Measurements from ENCODE around the gene PGAM2.

DNA sequence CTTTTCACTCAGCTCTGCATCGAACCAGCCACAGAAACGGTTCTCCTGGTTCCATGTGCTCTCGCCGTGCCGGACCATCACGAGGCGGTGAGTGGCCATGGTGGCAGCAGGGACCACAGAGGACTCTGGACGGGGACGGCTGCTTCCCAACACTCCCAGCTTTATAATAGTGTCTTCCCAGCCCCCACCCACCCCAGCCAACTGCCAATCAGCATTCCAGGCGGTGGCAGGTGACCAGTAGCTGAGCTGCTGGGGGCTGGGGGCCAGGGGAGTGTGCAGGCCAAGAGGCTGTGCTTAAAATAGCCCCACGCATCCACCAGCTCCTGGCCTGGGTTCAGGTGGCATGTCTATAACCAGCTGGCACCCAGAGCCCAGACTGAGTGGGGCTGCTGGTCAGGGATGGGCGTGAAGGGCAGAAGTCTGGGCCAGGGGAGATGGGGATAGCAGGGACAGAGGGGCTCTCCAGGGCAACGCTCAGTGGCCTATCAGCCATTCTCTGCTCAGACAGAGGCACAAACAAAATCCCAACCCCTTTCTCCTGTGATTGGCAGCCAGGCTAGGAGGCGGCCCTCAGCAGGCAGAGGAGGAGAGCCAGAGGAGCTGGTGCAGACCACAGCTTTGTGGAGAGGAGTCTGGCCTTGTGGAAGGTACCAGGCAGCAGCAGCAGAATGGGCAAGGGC, at the start of gene PGAM2:
- TF ChIP-seq, protein P1, sequence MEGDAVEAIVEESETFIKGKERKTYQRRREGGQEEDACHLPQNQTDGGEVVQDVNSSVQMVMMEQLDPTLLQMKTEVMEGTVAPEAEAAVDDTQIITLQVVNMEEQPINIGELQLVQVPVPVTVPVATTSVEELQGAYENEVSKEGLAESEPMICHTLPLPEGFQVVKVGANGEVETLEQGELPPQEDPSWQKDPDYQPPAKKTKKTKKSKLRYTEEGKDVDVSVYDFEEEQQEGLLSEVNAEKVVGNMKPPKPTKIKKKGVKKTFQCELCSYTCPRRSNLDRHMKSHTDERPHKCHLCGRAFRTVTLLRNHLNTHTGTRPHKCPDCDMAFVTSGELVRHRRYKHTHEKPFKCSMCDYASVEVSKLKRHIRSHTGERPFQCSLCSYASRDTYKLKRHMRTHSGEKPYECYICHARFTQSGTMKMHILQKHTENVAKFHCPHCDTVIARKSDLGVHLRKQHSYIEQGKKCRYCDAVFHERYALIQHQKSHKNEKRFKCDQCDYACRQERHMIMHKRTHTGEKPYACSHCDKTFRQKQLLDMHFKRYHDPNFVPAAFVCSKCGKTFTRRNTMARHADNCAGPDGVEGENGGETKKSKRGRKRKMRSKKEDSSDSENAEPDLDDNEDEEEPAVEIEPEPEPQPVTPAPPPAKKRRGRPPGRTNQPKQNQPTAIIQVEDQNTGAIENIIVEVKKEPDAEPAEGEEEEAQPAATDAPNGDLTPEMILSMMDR (conservative IDR thresholded peaks at IDR 0.05 in 1 of 2, IDR thresholded peaks at IDR 0.05 in 1 of 2; ENCODE audit: extremely low read depth in 1 of 2, insufficient read depth in 1 of 2, low read depth in 1 of 2, low read length in 2 of 2): no peak
- no peak for TF ChIP-seq EZH2 (IDR thresholded peaks at IDR 0.05; ENCODE audit: borderline replicate concordance, low read length)
